IMR-90 (cell line): Measurements from ENCODE around the gene CDKL5. TPM values are rescaled to one million over a fixed set of nuclear protein-coding genes. Genes with fewer than 3 reads are reported as not detected.
A peak's percentile ranks its signal among the peaks of the same experiment; 100 is the strongest.

Experiments
- ATAC-seq: fragments of 200-7000 bp; cut with Tn5 transposase; 2 replicates; pipeline ENCODE4 v1.9.1; 2020; ENCODE audit warnings: low read depth, mild to moderate bottlenecking, moderate library complexity
- BruUV-seq: library from RNA; stranded (reverse); fragments of 400-500 nt; replicated peaks from 2 replicates; lab custom pipeline; 2021; lab: Mats Ljungman, UMichigan
- CTCF ChIA-PET: fragments of 300-600 bp; formaldehyde crosslinking; extraction: SDS; loops from one replicate; lab custom pipeline; 2021; ENCODE audit warnings: antibody characterized with exemption; lab: Yijun Ruan, JAX
- POLR2A ChIA-PET: fragments of 300-600 bp; sonication (Branson Sonifier 250); formaldehyde crosslinking; loops from one replicate; lab custom pipeline; 2022; ENCODE audit warnings: antibody characterized with exemption; ENCODE audit not compliant: unreplicated experiment; lab: Charles Lee
- DNase-seq: peaks from one replicate; pipeline ENCODE4 v3.0.0; 2013
- H2AFZ ChIP-seq: replicated peaks from 2 replicates; pipeline ENCODE3; 2013; ENCODE audit warnings: low read length, mild to moderate bottlenecking; ENCODE audit not compliant: poor library complexity
- H2AK5ac ChIP-seq: 2 replicates; pipeline ENCODE4 v1.6.1; 2013; ENCODE audit warnings: low read depth, low read length, inconsistent platforms
- H2AK9ac ChIP-seq: replicated peaks from 2 replicates; pipeline ENCODE3; 2013; ENCODE audit warnings: mild to moderate bottlenecking, low read depth, low read length, moderate library complexity; ENCODE audit not compliant: poor library complexity
- H2BK120ac ChIP-seq: 2 replicates; pipeline ENCODE4 v1.6.1; 2013; ENCODE audit warnings: low read depth, low read length, inconsistent platforms
- H2BK15ac ChIP-seq: 3 replicates; pipeline ENCODE4 v1.6.1; 2013; ENCODE audit warnings: low read depth, low read length, inconsistent platforms
- H2BK20ac ChIP-seq: 2 replicates; pipeline ENCODE4 v1.6.1; 2013; ENCODE audit warnings: low read depth, mild to moderate bottlenecking, inconsistent platforms, low read length, moderate library complexity
- H2BK5ac ChIP-seq: 2 replicates; pipeline ENCODE4 v1.6.1; 2013; ENCODE audit warnings: mild to moderate bottlenecking, low read depth, low read length, inconsistent platforms; ENCODE audit not compliant: poor library complexity, severe bottlenecking
- H3K14ac ChIP-seq: replicated peaks from 2 replicates; pipeline ENCODE4 v1.6.1; 2013; ENCODE audit warnings: low read depth, low read length, inconsistent platforms
- H3K18ac ChIP-seq: 2 replicates; pipeline ENCODE4 v1.6.1; 2013; ENCODE audit warnings: low read depth, low read length, control low read depth
- H3K23ac ChIP-seq: 2 replicates; pipeline ENCODE4 v1.6.1; 2013; ENCODE audit warnings: low read depth, low read length, inconsistent platforms
- H3K27ac ChIP-seq: 2 replicates; pipeline ENCODE4 v1.5.1; 2013; ENCODE audit warnings: mild to moderate bottlenecking, control low read depth, low read length; ENCODE audit not compliant: insufficient read depth
- H3K27me3 ChIP-seq: 2 replicates; pipeline ENCODE4 v1.6.1; 2013; ENCODE audit warnings: low read length; ENCODE audit not compliant: control insufficient read depth, insufficient read depth
- H3K36me3 ChIP-seq: 2 replicates; pipeline ENCODE4 v1.6.1; 2013; ENCODE audit warnings: low read length, mixed read lengths; ENCODE audit not compliant: control insufficient read depth, insufficient read depth
- H3K4ac ChIP-seq: 2 replicates; pipeline ENCODE4 v1.6.1; 2013; ENCODE audit warnings: low read depth, low read length, inconsistent platforms
- H3K4me1 ChIP-seq: 2 replicates; pipeline ENCODE4 v1.6.1; 2013; ENCODE audit warnings: low read length, mixed read lengths; ENCODE audit not compliant: control insufficient read depth, insufficient read depth
- H3K4me2 ChIP-seq: 2 replicates; pipeline ENCODE4 v1.6.1; 2013; ENCODE audit warnings: low read depth, mild to moderate bottlenecking, control low read depth, low read length, moderate library complexity
- H3K4me3 ChIP-seq: 2 replicates; pipeline ENCODE4 v1.5.1; 2013; ENCODE audit warnings: low read depth, mild to moderate bottlenecking, control low read depth, low read length, moderate library complexity; ENCODE audit not compliant: insufficient read depth
- H3K56ac ChIP-seq: 2 replicates; pipeline ENCODE4 v1.6.1; 2013; ENCODE audit warnings: low read length, inconsistent platforms; ENCODE audit not compliant: insufficient read depth; ENCODE audit errors: extremely low read depth
- H3K79me1 ChIP-seq, 2 experiments: 2 replicates each; pipeline ENCODE4 v1.6.1; 2013; ENCODE audit warnings: low read length in 2 of 2, inconsistent platforms in 1 of 2, low read depth in 1 of 2
- H3K9ac ChIP-seq: 2 replicates; pipeline ENCODE4 v1.6.1; 2013; ENCODE audit warnings: low read depth, low read length, control low read depth
- H3K9me1 ChIP-seq: 2 replicates; pipeline ENCODE4 v1.6.1; 2013; ENCODE audit warnings: low read length, inconsistent platforms; ENCODE audit not compliant: insufficient read depth
- H3K9me3 ChIP-seq: 2 replicates; pipeline ENCODE4 v1.6.1; 2013; ENCODE audit warnings: low read length; ENCODE audit not compliant: control insufficient read depth, insufficient read depth
- H4K20me1 ChIP-seq: 2 replicates; pipeline ENCODE4 v1.6.1; 2013; ENCODE audit warnings: low read length, inconsistent platforms; ENCODE audit not compliant: insufficient read depth
- H4K5ac ChIP-seq: 2 replicates; pipeline ENCODE4 v1.6.1; 2013; ENCODE audit warnings: mild to moderate bottlenecking, low read depth, low read length, control low read depth
- H4K8ac ChIP-seq, 2 experiments: 2 replicates each; pipeline ENCODE4 v1.6.1; 2013; ENCODE audit warnings: low read depth in 2 of 2, low read length in 2 of 2, control low read depth in 1 of 2, inconsistent platforms in 1 of 2
- H4K91ac ChIP-seq: 2 replicates; pipeline ENCODE4 v1.6.1; 2013; ENCODE audit warnings: low read depth, low read length, inconsistent platforms; ENCODE audit not compliant: insufficient read depth
- BHLHE40 ChIP-seq: fragments of 150-350 bp; IDR thresholded peaks from 2 replicates; pipeline ENCODE4 v1.6.1; 2016; ENCODE audit warnings: mild to moderate bottlenecking, low read depth, low read length
- CEBPB ChIP-seq: IDR thresholded peaks from 2 replicates; pipeline ENCODE4 v1.6.1; 2012; ENCODE audit warnings: low read depth, low read length, improper control_type of control experiment
- CTCF ChIP-seq: conservative IDR thresholded peaks from 2 replicates; pipeline ENCODE4 v1.5.1; 2012; ENCODE audit warnings: mild to moderate bottlenecking, low read depth, low read length, improper control_type of control experiment
- MAFK ChIP-seq: IDR thresholded peaks from 2 replicates; pipeline ENCODE4 v1.6.1; 2012; ENCODE audit warnings: low read depth, low read length, improper control_type of control experiment
- NFE2L2 ChIP-seq: fragments of 150-350 bp; IDR thresholded peaks from 2 replicates; pipeline ENCODE4 v1.6.1; 2016; ENCODE audit warnings: low read depth, mild to moderate bottlenecking, low read length
- POLR2A ChIP-seq: IDR thresholded peaks from 2 replicates; pipeline ENCODE4 v1.6.1; 2012; ENCODE audit warnings: mild to moderate bottlenecking, low read depth, low read length
- RCOR1 ChIP-seq: IDR thresholded peaks from 2 replicates; pipeline ENCODE4 v1.6.1; 2012; ENCODE audit warnings: mild to moderate bottlenecking, low read length, improper control_type of control experiment; ENCODE audit not compliant: insufficient replicate concordance
- RFX5 ChIP-seq: IDR thresholded peaks from 2 replicates; pipeline ENCODE4 v1.8.0; 2012; ENCODE audit warnings: low read depth, mild to moderate bottlenecking, low read length, moderate library complexity
- USF2 ChIP-seq: fragments of 150-350 bp; IDR thresholded peaks from 2 replicates; pipeline ENCODE4 v1.6.1; 2017; ENCODE audit warnings: mild to moderate bottlenecking, antibody characterized with exemption, low read length, low read depth
- WGBS, 2 experiments: methylation state at CpG; one replicate each; pipeline versions ENCODE4 v1.1.5 to v1.1.7; 2013; ENCODE audit warnings: missing lambda C conversion rate in 2 of 2; ENCODE audit not compliant: insufficient read length in 1 of 2; ENCODE audit errors: extremely low coverage in 2 of 2; 5-methylcytosine and 5-hydroxymethylcytosine counted together
- dilution Hi-C: fragments of 300-500 bp; cut with HindIII; formaldehyde crosslinking; loops from one replicate; pipeline ENCODE4 v1.14.3; 2018; ENCODE audit warnings: low sequenced_read_pairs; ENCODE audit not compliant: unreplicated experiment
- in situ Hi-C: fragments of 300-500 bp; cut with MboI; formaldehyde crosslinking; loops from 3 replicates; pipeline ENCODE4 v1.14.3; 2019; ENCODE audit warnings: low sequenced_read_pairs, inconsistent platforms, mixed read lengths
- intact Hi-C: fragments of 100-400 bp; cut with micrococcal nuclease; formaldehyde crosslinking; loops from 2 replicates; pipeline ENCODE4 v1.10.0; 2022
- polyA plus RNA-seq, 3 experiments: library from polyadenylated mRNA; depleted of rRNA; stranded (reverse); fragments of >200 nt; gene quantifications; 2 replicates each; pipeline ENCODE4 v1.2.3, GENCODE V29; 2012; ENCODE audit warnings: low replicate concordance in 1 of 3
- total RNA-seq: library from RNA; depleted of rRNA; stranded (reverse); fragments of >200 nt; gene quantifications from 2 replicates; pipeline ENCODE4 v1.2.3, GENCODE V29; 2012

The CDKL5 gene
- total and polyA plus RNA-seq, 2 of the 4 experiments (the other 2 are of a cell fraction): 3.5 to 9.7 TPM

GRCh38 chrX:18674417-18674787 lies 249.0 kb downstream of the CDKL5 start:
- TF ChIP-seq RFX5 (no peak), CEBPB (no peak), RCOR1 (no peak), CTCF (no peak), NFE2L2 (no peak), MAFK (no peak), BHLHE40 (no peak), USF2 (no peak), POLR2A (no peak)
- Histone ChIP-seq H3K23ac (no peak overlapping the region), H3K27ac (no peak overlapping the region), H2AK5ac (no peak overlapping the region), H2AK9ac (no peak overlapping the region), H4K8ac (no peak overlapping the region), H4K91ac (no peak overlapping the region), H4K5ac (no peak overlapping the region), H3K4me3 (peak overlapping the region; percentile 45), H3K14ac (no peak overlapping the region), H3K18ac (no peak overlapping the region), H2BK5ac (no peak overlapping the region), H3K79me1 (no peaks in the 10 kb centered on the region), H2AFZ (peak overlapping the region; percentile 88), H3K9ac (no peak overlapping the region), H3K56ac (no peak overlapping the region), H2BK15ac (no peak overlapping the region), H3K4ac (no peak overlapping the region), H3K9me1 (no peaks in the 10 kb centered on the region), H3K4me1 (no peaks in the 10 kb centered on the region), H3K4me2 (peak overlapping the region; percentile 56), H3K9me3 (no peaks in the 10 kb centered on the region), H2BK120ac (no peak overlapping the region), H4K20me1 (no peaks in the 10 kb centered on the region), H3K36me3 (no peaks in the 10 kb centered on the region), H2BK20ac (no peak overlapping the region), H3K27me3 (no peaks in the 10 kb centered on the region)
- DNase-seq: no peak
- no TSS peak for BruUV-seq
- ATAC-seq: peak; percentile 40
- dilution Hi-C loops (no loop called here), in situ Hi-C loops (no loop called here), intact Hi-C loops (loop anchor here (2.0 kb wide), 1 partner anchor 250 kb away; the partner anchor contains the start of gene CDKL5)
- no CpG with 5 or more reads among the region's 19 CpGs for WGBS, 2 experiments
- POLR2A ChIA-PET: no interaction called here
- CTCF ChIA-PET: no interaction called here
